OCI-LY3 (cell line): ENCODE measurements around the gene GRID1.

Source experiments
- H2AFZ ChIP-seq: fragments of 200-600, 300-600 bp; shearing (Covaris generic); 2 replicates; pipeline ENCODE4 v1.6.0; 2014; ENCODE audit warnings: antibody characterized with exemption, low read depth, low read length
- H3K27ac ChIP-seq: fragments of 200-600, 300-600 bp; sonication (generic); 2 replicates; pipeline ENCODE4 v1.5.1; 2014; ENCODE audit warnings: mild to moderate bottlenecking, low read length, moderate library complexity, mixed read lengths
- H3K27me3 ChIP-seq: fragments of 200-600, 300-600 bp; sonication (generic); 2 replicates; pipeline ENCODE4 v1.6.1; 2014; ENCODE audit warnings: low read depth, low read length, mixed read lengths
- H3K36me3 ChIP-seq: fragments of 200-600, 300-600 bp; sonication (generic); replicated peaks from 2 replicates; pipeline ENCODE3; 2014; ENCODE audit warnings: low read depth, low read length, mixed read lengths
- H3K4me1 ChIP-seq: fragments of 300-600, 200-600 bp; sonication (generic); 2 replicates; pipeline ENCODE4 v1.6.1; 2014; ENCODE audit warnings: low read length, mixed read lengths
- H3K4me2 ChIP-seq: fragments of 200-600, 300-600 bp; sonication (generic); 2 replicates; pipeline ENCODE4 v1.6.1; 2014; ENCODE audit warnings: low read length, mixed read lengths
- H3K4me3 ChIP-seq: fragments of 300-600, 200-600 bp; sonication (generic); 2 replicates; pipeline ENCODE4 v1.5.1; 2014; ENCODE audit warnings: antibody characterized with exemption, mild to moderate bottlenecking, low read length, moderate library complexity
- H3K79me2 ChIP-seq: fragments of 300-600, 200-600 bp; shearing (Covaris generic); 2 replicates; pipeline ENCODE4 v1.6.1; 2014; ENCODE audit warnings: mild to moderate bottlenecking, low read length, mixed read lengths
- H3K9ac ChIP-seq: fragments of 300-600, 200-600 bp; shearing (Covaris generic); 2 replicates; pipeline ENCODE4 v1.6.0; 2014; ENCODE audit warnings: mild to moderate bottlenecking, low read length, moderate library complexity
- H3K9me3 ChIP-seq: fragments of 200-600, 300-600 bp; shearing (Covaris generic); 2 replicates; pipeline ENCODE4 v1.6.1; 2014; ENCODE audit warnings: low read length, mixed read lengths; ENCODE audit not compliant: insufficient read depth
- H4K20me1 ChIP-seq: fragments of 200-600, 300-600 bp; sonication (generic); 2 replicates; pipeline ENCODE4 v1.6.1; 2016; ENCODE audit warnings: low read length, mixed read lengths; ENCODE audit not compliant: insufficient read depth
- EZH2phosphoT487 ChIP-seq: fragments of 200-600 bp; shearing (Covaris generic); IDR thresholded peaks from 2 replicates; pipeline ENCODE4 v1.6.1; 2018; ENCODE audit warnings: antibody characterized with exemption, mixed run types, low read depth
- TF ChIP-seq, protein P1 (sequence below): fragments of 200-600, 300-600 bp; sonication (generic); IDR thresholded peaks from 2 replicates; pipeline ENCODE4 v1.5.1; 2014; ENCODE audit warnings: antibody characterized with exemption, low read length, low read depth

The GRID1 gene

DNA sequence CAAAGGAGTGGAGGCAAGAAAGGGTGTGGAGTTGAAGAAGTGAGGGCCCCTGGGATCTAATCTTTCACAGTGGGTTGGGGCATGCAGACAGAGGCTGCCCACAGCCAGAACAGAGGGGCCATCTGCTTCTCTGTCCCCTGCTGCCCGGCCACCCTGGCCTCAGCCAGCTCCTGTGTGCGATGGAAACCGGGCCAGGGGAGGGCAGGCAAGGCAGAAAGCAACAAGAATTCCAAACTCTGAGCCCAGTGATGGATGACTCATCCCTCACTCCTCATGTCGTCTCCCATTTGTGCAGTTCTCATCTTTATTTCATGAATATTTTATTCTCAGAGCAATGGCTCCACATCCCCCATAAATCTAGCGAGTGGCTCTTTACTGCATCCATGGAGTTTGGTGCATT is 757.1 kb downstream of the GRID1 start:
- no peaks in the 10 kb centered on the region for H3K79me2 ChIP-seq
- TF ChIP-seq, protein P1, sequence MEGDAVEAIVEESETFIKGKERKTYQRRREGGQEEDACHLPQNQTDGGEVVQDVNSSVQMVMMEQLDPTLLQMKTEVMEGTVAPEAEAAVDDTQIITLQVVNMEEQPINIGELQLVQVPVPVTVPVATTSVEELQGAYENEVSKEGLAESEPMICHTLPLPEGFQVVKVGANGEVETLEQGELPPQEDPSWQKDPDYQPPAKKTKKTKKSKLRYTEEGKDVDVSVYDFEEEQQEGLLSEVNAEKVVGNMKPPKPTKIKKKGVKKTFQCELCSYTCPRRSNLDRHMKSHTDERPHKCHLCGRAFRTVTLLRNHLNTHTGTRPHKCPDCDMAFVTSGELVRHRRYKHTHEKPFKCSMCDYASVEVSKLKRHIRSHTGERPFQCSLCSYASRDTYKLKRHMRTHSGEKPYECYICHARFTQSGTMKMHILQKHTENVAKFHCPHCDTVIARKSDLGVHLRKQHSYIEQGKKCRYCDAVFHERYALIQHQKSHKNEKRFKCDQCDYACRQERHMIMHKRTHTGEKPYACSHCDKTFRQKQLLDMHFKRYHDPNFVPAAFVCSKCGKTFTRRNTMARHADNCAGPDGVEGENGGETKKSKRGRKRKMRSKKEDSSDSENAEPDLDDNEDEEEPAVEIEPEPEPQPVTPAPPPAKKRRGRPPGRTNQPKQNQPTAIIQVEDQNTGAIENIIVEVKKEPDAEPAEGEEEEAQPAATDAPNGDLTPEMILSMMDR, result no peak
- no peak for TF ChIP-seq EZH2phosphoT487

DNA sequence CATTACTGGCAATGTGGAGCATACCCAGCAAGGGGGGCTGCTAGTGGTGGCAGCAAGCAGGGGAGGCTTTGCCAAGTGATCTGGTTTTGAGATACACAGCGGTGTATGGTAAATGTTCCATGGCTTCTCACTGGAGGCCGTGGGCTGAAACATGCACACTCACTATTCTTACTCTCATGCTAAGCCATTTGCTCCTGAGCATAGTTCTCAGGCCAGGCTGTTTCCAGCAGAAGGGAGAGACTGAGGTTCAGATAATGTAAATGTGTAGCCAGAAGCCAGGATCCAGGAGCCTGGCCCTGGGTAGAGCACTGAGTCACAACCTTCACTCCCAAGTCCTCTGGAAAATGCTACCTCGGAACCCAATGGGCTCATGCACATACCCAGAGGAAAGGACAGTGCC is 757.9 kb downstream of the GRID1 start:
- Histone ChIP-seq H3K79me2 (no peaks in the 10 kb centered on the region), H3K27ac (no peak overlapping the region), H3K27me3 (no peaks in the 10 kb centered on the region), H3K9me3 (no peaks in the 10 kb centered on the region), H3K9ac (no peak overlapping the region), H3K4me1 (no peaks in the 10 kb centered on the region), H3K4me3 (no peak overlapping the region), H4K20me1 (no peaks in the 10 kb centered on the region), H3K4me2 (no peak overlapping the region), H2AFZ (no peak overlapping the region), H3K36me3 (no peaks in the 10 kb centered on the region)
- TF ChIP-seq EZH2phosphoT487, result no peak
- TF ChIP-seq, protein P1, result no peak

More for the DNA sequence above, 757.1 kb downstream of the GRID1 start:
- no peak overlapping the region for H3K9ac ChIP-seq
- no peak overlapping the region for H3K27ac ChIP-seq
- no peaks in the 10 kb centered on the region for H3K36me3 ChIP-seq
- no peaks in the 10 kb centered on the region for H3K9me3 ChIP-seq
- H2AFZ ChIP-seq, result no peak overlapping the region
- no peak overlapping the region for H3K4me2 ChIP-seq
- H3K4me3 ChIP-seq, result no peak overlapping the region
- no peaks in the 10 kb centered on the region for H3K4me1 ChIP-seq
- H4K20me1 ChIP-seq, result no peaks in the 10 kb centered on the region
- no peaks in the 10 kb centered on the region for H3K27me3 ChIP-seq

- no peak for TF ChIP-seq EZH2phosphoT487
- TF ChIP-seq, protein P1, result no peak
- Histone ChIP-seq H3K27ac (no peak overlapping the region), H3K79me2 (no peaks in the 10 kb centered on the region), H2AFZ (no peak overlapping the region), H3K4me1 (no peaks in the 10 kb centered on the region), H4K20me1 (no peaks in the 10 kb centered on the region), H3K9ac (no peak overlapping the region), H3K4me2 (no peak overlapping the region), H3K36me3 (no peaks in the 10 kb centered on the region), H3K9me3 (no peaks in the 10 kb centered on the region), H3K27me3 (no peaks in the 10 kb centered on the region), H3K4me3 (no peak overlapping the region)
Measured at GRCh38 chr10:85607043-85607695, 759.4 kb downstream of the GRID1 start.

GRCh38 chr10:85606401-85606800 is 760.2 kb downstream of the GRID1 start:
- Histone ChIP-seq H3K4me3 (no peak overlapping the region), H3K27ac (no peak overlapping the region), H3K4me1 (no peaks in the 10 kb centered on the region), H3K9me3 (no peaks in the 10 kb centered on the region), H3K27me3 (no peaks in the 10 kb centered on the region), H4K20me1 (no peaks in the 10 kb centered on the region), H3K9ac (no peak overlapping the region), H3K4me2 (no peak overlapping the region), H3K79me2 (no peaks in the 10 kb centered on the region), H3K36me3 (no peaks in the 10 kb centered on the region), H2AFZ (no peak overlapping the region)
- TF ChIP-seq, protein P1, result no peak
- no peak for TF ChIP-seq EZH2phosphoT487
